Liver (tissue), 9 donors: Measurements from ENCODE around the gene UBE3B. TPM values are rescaled to one million over a fixed set of nuclear protein-coding genes. Genes with fewer than 3 reads are reported as not detected.

Experiments used
- DNase-seq: peaks from one replicate; pipeline ENCODE4 v3.0.0-alpha.2; 2017; ENCODE audit warnings: low spot score
- H3K27ac ChIP-seq, 2 donors: one replicate each; pipeline ENCODE4 v1.7.0; 2013; ENCODE audit warnings: inconsistent platforms in 2 of 2, low read length in 2 of 2, control low read depth in 1 of 2, low read depth in 1 of 2, mild to moderate bottlenecking in 1 of 2
- H3K27me3 ChIP-seq, 4 donors: one replicate each; pipeline versions ENCODE4 v1.6.1 to v1.7.0; 2013; ENCODE audit warnings: low read length in 3 of 4, inconsistent platforms in 1 of 4, mild to moderate bottlenecking in 1 of 4, moderate library complexity in 1 of 4; ENCODE audit not compliant: control insufficient read depth in 4 of 4, insufficient read depth in 4 of 4
- H3K36me3 ChIP-seq, 4 donors: one replicate each; pipeline versions ENCODE4 v1.6.1 to v1.7.0; 2013; ENCODE audit warnings: low read length in 3 of 4, mild to moderate bottlenecking in 3 of 4, low read depth in 1 of 4, moderate library complexity in 1 of 4; ENCODE audit not compliant: control insufficient read depth in 4 of 4, insufficient read depth in 3 of 4
- H3K4me1 ChIP-seq, 4 donors: one replicate each; pipeline versions ENCODE4 v1.6.1 to v1.7.0; 2013; ENCODE audit warnings: low read length in 3 of 4, mild to moderate bottlenecking in 3 of 4, moderate library complexity in 1 of 4; ENCODE audit not compliant: control insufficient read depth in 4 of 4, insufficient read depth in 4 of 4
- H3K4me3 ChIP-seq, 3 donors: one replicate each; pipeline versions ENCODE4 v1.6.1 to v1.7.0; 2013; ENCODE audit warnings: low read length in 3 of 3, control low read depth in 1 of 3, low read depth in 1 of 3, mild to moderate bottlenecking in 1 of 3
- H3K9ac ChIP-seq, 2 donors: one replicate each; pipeline ENCODE4 v1.7.0; 2013; ENCODE audit warnings: low read length in 2 of 2, mild to moderate bottlenecking in 2 of 2, moderate library complexity in 2 of 2, control low read depth in 1 of 2, low read depth in 1 of 2
- H3K9me3 ChIP-seq, 4 donors: one replicate each; pipeline versions ENCODE4 v1.6.1 to v1.7.0; 2013; ENCODE audit warnings: low read length in 3 of 4; ENCODE audit not compliant: control insufficient read depth in 4 of 4
- EGR1 ChIP-seq, 2 donors: IDR thresholded peaks; 2 replicates each; pipeline ENCODE4 v1.6.1; 2016 to 2018; ENCODE audit warnings: antibody characterized with exemption in 2 of 2, low read depth in 2 of 2
- FOXA1 ChIP-seq: IDR thresholded peaks from 2 replicates; pipeline ENCODE4 v1.6.1; 2016; ENCODE audit warnings: antibody characterized with exemption
- FOXA2 ChIP-seq: IDR thresholded peaks from 2 replicates; pipeline ENCODE4 v1.6.1; 2016; ENCODE audit warnings: antibody characterized with exemption
- GABPA ChIP-seq, 2 donors: IDR thresholded peaks in 1 of 2; conservative IDR thresholded peaks in 1 of 2; 2 replicates each; pipeline ENCODE4 v1.6.1; 2016; ENCODE audit warnings: antibody characterized with exemption in 2 of 2, mild to moderate bottlenecking in 1 of 2, moderate library complexity in 1 of 2
- HNF4A ChIP-seq, 2 donors: conservative IDR thresholded peaks; 2 replicates each; pipeline ENCODE4 v1.6.1; 2016; ENCODE audit warnings: antibody characterized with exemption in 2 of 2, mild to moderate bottlenecking in 2 of 2
- HNF4G ChIP-seq: IDR thresholded peaks from 2 replicates; pipeline ENCODE4 v1.6.1; 2016; ENCODE audit warnings: antibody characterized with exemption
- JUND ChIP-seq, 2 donors: IDR thresholded peaks; 2 replicates each; pipeline ENCODE4 v1.6.1; 2016; ENCODE audit warnings: antibody characterized with exemption in 2 of 2
- NR2F2 ChIP-seq: IDR thresholded peaks from 2 replicates; pipeline ENCODE4 v1.6.1; 2016; ENCODE audit warnings: antibody characterized with exemption
- RAD21 ChIP-seq, 2 donors: IDR thresholded peaks; 2 replicates each; pipeline ENCODE4 v1.6.1; 2016; ENCODE audit warnings: antibody characterized with exemption in 2 of 2, mild to moderate bottlenecking in 2 of 2
- RXRA ChIP-seq, 2 donors: IDR thresholded peaks; 2 replicates each; pipeline ENCODE4 v1.6.1; 2017 to 2018; ENCODE audit warnings: antibody characterized with exemption in 2 of 2, mild to moderate bottlenecking in 1 of 2
- SP1 ChIP-seq: IDR thresholded peaks from 2 replicates; pipeline ENCODE4 v1.6.1; 2018; ENCODE audit warnings: antibody characterized with exemption, mild to moderate bottlenecking
- TAF1 ChIP-seq: conservative IDR thresholded peaks from 2 replicates; pipeline ENCODE4 v1.6.1; 2016; ENCODE audit warnings: antibody characterized with exemption, mild to moderate bottlenecking
- YY1 ChIP-seq: IDR thresholded peaks from 2 replicates; pipeline ENCODE4 v1.6.1; 2016; ENCODE audit warnings: antibody characterized with exemption, mild to moderate bottlenecking
- WGBS: extraction: QIAGEN DNeasy Blood & Tissue Kit; methylation state at CpG from one replicate; pipeline ENCODE4 v1.1.7; 2013; 5-methylcytosine and 5-hydroxymethylcytosine counted together
- polyA plus RNA-seq, 2 donors: library from polyadenylated mRNA; stranded (reverse) in 1 of 2; unstranded in 1 of 2; fragments of 200-250 nt in 1 of 2; fragments of >200 nt in 1 of 2; fragmentation: Nextera tagmentation in 1 of 2; extraction: Ambion mirVana in 1 of 2; gene quantifications; one replicate each; pipeline versions ENCODE4 v1.2.1 to v1.2.3, GENCODE V29; 2013 to 2015
- total RNA-seq, 2 donors: library from RNA; depleted of rRNA; stranded (reverse); fragments of >200 nt; gene quantifications; one replicate each; pipeline ENCODE4 v1.2.3, GENCODE V29; 2014
- TF ChIP-seq, protein P1 (sequence below): IDR thresholded peaks from 2 replicates; pipeline ENCODE4 v1.6.1; 2016; ENCODE audit warnings: antibody characterized with exemption
- TF ChIP-seq, protein P2 (sequence below): IDR thresholded peaks from 2 replicates; pipeline ENCODE4 v1.6.1; 2016; ENCODE audit warnings: antibody characterized with exemption
- TF ChIP-seq, protein P3 (sequence below): IDR thresholded peaks from 2 replicates; pipeline ENCODE4 v1.6.1; 2016; ENCODE audit warnings: antibody characterized with exemption, mild to moderate bottlenecking
- TF ChIP-seq, protein P4 (sequence below): IDR thresholded peaks from 2 replicates; pipeline ENCODE4 v1.6.1; 2016; ENCODE audit warnings: antibody characterized with exemption
- donor health status: healthy.
- donor health status: healthy.
- donor health status: healthy.
- donor health status: healthy.
- donor health status: healthy.

The UBE3B gene
- total and polyA plus RNA-seq, 4 donors = 9.3 to 43.4 (median 24.1) TPM

DNA sequence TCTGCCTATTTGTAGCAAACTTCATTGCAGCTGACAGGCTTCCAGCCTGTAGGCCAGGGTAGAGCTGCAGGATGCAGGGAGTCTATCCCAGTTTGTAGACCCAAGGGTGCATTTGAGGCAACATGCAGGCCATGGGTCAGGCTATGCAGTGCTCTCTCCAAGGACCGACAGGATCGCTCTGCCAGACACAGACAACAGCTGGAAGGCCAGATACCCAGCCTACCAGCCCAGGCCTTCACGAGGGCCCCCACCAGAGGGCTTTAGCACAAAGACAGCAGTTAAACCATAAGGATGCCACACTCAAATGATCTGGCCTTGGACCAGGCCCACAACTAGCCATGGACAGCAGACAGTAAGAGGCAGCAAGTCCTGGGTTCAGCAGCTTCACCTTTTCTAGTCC, 10.6 kb upstream of the UBE3B start:
- Histone ChIP-seq H3K27ac (no peak overlapping the region), H3K9ac (no peak overlapping the region), H3K27me3 (no peaks in the 10 kb centered on the region), H3K4me1 (peaks cover 3 to 22% (median 8%) of the 10 kb centered on the region in 4 donors), H3K9me3 (no peaks in the 10 kb centered on the region), H3K4me3 (no peak overlapping the region), H3K36me3 (peaks cover 2 to 21% (median 14%) of the 10 kb centered on the region in 4 donors)
- TF ChIP-seq, protein P1, sequence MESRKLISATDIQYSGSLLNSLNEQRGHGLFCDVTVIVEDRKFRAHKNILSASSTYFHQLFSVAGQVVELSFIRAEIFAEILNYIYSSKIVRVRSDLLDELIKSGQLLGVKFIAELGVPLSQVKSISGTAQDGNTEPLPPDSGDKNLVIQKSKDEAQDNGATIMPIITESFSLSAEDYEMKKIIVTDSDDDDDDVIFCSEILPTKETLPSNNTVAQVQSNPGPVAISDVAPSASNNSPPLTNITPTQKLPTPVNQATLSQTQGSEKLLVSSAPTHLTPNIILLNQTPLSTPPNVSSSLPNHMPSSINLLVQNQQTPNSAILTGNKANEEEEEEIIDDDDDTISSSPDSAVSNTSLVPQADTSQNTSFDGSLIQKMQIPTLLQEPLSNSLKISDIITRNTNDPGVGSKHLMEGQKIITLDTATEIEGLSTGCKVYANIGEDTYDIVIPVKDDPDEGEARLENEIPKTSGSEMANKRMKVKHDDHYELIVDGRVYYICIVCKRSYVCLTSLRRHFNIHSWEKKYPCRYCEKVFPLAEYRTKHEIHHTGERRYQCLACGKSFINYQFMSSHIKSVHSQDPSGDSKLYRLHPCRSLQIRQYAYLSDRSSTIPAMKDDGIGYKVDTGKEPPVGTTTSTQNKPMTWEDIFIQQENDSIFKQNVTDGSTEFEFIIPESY = no peak
- TF ChIP-seq NR2F2 (peak; percentile 15), RXRA (IDR thresholded peaks at IDR 0.05) (peak in 1 of 2 donors; percentile 24), YY1 (no peak), EGR1 (IDR thresholded peaks at IDR 0.05; ENCODE audit: low read depth in 2 of 2) (no peak), JUND (IDR thresholded peaks at IDR 0.05) (no peak), GABPA (IDR thresholded peaks at IDR 0.05 in 1 of 2, conservative IDR thresholded peaks at IDR 0.05 in 1 of 2) (no peak)
- TF ChIP-seq, protein P2, sequence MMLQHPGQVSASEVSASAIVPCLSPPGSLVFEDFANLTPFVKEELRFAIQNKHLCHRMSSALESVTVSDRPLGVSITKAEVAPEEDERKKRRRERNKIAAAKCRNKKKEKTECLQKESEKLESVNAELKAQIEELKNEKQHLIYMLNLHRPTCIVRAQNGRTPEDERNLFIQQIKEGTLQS = no peak
- 72% methylated on average over 3 of the region's 3 CpGs for WGBS
- DNase-seq = no peak

DNA sequence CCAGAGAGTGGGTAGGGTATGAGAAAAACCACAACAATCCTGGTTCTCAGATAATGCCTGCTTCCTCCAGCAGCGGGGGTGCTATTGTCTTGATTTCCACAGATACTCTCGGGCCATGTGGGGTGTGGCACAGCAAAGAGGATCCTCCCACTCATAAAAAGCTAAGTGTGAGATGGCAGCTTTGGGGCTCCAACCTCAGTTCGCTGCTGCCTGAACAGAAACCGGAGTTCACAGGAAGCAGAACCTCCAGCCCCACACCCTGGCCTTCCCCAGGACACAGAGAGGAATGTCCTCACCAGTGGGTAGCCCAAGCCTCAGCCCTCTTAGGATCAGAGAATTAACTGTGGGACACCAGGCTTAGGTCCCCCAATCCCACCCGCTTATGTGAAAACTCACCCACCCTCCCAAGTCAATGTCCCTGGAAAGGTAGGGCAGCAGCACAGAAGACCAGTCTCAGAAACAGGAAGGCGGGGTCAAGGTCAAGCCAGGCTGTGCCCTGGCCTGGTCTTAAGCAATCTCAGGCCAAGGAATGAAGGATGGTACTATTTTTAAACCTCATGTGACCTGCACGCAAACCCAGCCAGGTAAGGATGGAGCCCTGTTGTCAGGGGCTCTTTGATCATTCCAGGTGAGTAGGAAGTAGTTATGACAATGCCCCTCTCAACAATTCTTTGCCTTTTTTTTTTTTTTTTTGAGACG, 9.3 kb upstream of the UBE3B start:
- TF ChIP-seq GABPA (IDR thresholded peaks at IDR 0.05 in 1 of 2, conservative IDR thresholded peaks at IDR 0.05 in 1 of 2) = no peak
- peak; percentile 23 for TF ChIP-seq NR2F2
- no peak for TF ChIP-seq RAD21 (IDR thresholded peaks at IDR 0.05)
- H3K9ac ChIP-seq = no peak overlapping the region
- peaks cover 0 to 11% (median 0%) of the 10 kb centered on the region in 4 donors for H3K4me1 ChIP-seq
- peaks cover 2 to 21% (median 14%) of the 10 kb centered on the region in 4 donors for H3K36me3 ChIP-seq
- H3K4me3 ChIP-seq = no peak overlapping the region
- no peak for DNase-seq
- H3K27me3 ChIP-seq = no peaks in the 10 kb centered on the region
- WGBS = 77% methylated on average over 7 of the region's 8 CpGs
- no peaks in the 10 kb centered on the region for H3K9me3 ChIP-seq
- H3K27ac ChIP-seq = no peak overlapping the region

DNA sequence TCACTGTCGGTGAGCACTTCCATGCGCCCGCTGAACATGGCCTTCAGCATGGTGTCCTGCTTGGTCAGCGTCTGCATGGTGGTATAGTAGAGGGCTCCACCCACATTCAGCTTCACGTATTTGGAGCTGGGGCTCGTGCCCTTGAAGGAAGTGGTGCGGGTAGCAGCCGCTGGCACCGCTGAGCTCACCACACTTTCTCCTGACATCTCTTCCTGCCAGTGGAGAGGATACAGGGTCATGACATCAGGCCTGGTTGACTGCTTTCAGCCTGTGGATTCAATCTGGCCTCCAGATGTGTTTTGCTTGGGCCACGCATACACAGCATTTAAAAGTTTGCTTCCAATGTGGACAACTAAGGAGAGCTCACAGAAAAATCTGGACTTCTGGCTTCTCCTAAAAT, 7.9 kb upstream of the UBE3B start:
- 87% methylated on average over 10 of the region's 10 CpGs for WGBS
- Histone ChIP-seq H3K4me3 (no peak overlapping the region), H3K4me1 (peaks cover 0 to 7% (median 0%) of the 10 kb centered on the region in 4 donors), H3K27ac (no peak overlapping the region), H3K27me3 (no peaks in the 10 kb centered on the region), H3K9ac (no peak overlapping the region), H3K36me3 (peaks cover 2 to 21% (median 14%) of the 10 kb centered on the region in 4 donors), H3K9me3 (no peaks in the 10 kb centered on the region)
- no peak for DNase-seq
- TF ChIP-seq, protein P3, sequence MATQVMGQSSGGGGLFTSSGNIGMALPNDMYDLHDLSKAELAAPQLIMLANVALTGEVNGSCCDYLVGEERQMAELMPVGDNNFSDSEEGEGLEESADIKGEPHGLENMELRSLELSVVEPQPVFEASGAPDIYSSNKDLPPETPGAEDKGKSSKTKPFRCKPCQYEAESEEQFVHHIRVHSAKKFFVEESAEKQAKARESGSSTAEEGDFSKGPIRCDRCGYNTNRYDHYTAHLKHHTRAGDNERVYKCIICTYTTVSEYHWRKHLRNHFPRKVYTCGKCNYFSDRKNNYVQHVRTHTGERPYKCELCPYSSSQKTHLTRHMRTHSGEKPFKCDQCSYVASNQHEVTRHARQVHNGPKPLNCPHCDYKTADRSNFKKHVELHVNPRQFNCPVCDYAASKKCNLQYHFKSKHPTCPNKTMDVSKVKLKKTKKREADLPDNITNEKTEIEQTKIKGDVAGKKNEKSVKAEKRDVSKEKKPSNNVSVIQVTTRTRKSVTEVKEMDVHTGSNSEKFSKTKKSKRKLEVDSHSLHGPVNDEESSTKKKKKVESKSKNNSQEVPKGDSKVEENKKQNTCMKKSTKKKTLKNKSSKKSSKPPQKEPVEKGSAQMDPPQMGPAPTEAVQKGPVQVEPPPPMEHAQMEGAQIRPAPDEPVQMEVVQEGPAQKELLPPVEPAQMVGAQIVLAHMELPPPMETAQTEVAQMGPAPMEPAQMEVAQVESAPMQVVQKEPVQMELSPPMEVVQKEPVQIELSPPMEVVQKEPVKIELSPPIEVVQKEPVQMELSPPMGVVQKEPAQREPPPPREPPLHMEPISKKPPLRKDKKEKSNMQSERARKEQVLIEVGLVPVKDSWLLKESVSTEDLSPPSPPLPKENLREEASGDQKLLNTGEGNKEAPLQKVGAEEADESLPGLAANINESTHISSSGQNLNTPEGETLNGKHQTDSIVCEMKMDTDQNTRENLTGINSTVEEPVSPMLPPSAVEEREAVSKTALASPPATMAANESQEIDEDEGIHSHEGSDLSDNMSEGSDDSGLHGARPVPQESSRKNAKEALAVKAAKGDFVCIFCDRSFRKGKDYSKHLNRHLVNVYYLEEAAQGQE = no peak
- TF ChIP-seq, protein P4, sequence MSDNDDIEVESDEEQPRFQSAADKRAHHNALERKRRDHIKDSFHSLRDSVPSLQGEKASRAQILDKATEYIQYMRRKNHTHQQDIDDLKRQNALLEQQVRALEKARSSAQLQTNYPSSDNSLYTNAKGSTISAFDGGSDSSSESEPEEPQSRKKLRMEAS = no peak
- TF ChIP-seq RAD21 (IDR thresholded peaks at IDR 0.05) (no peak), FOXA2 (no peak), RXRA (IDR thresholded peaks at IDR 0.05) (no peak), HNF4G (no peak), NR2F2 (no peak), HNF4A (conservative IDR thresholded peaks at IDR 0.05) (no peak), FOXA1 (no peak), TAF1 (no peak), YY1 (no peak), SP1 (no peak), EGR1 (IDR thresholded peaks at IDR 0.05; ENCODE audit: low read depth in 2 of 2) (no peak), GABPA (IDR thresholded peaks at IDR 0.05 in 1 of 2, conservative IDR thresholded peaks at IDR 0.05 in 1 of 2) (no peak), JUND (IDR thresholded peaks at IDR 0.05) (no peak)
- TF ChIP-seq, protein P1 = no peak
- TF ChIP-seq, protein P2 = no peak
